Sigmoid colon (tissue), 4 donors: ENCODE results near the gene KEAP1.

Experiments
- CTCF ChIP-seq, 4 experiments: fragments of 450-650 bp in 3 of 4; fragments of 200-600 bp in 1 of 4; IDR thresholded peaks; one replicate each; pipeline ENCODE4 v1.5.1; 2016 to 2019; ENCODE audit warnings: antibody characterized with exemption in 4 of 4, mild to moderate bottlenecking in 3 of 4, moderate library complexity in 2 of 4
- EP300 ChIP-seq, 4 donors: sonication (generic); formaldehyde crosslinking; IDR thresholded peaks; one replicate each; pipeline ENCODE4 v1.6.1; 2017; ENCODE audit warnings: antibody characterized with exemption in 4 of 4
- POLR2A ChIP-seq, 2 donors: fragments of 450-650 bp; IDR thresholded peaks; one replicate each; pipeline ENCODE4 v1.6.1; 2016; ENCODE audit warnings: antibody characterized with exemption in 2 of 2, mild to moderate bottlenecking in 2 of 2, moderate library complexity in 2 of 2
- POLR2AphosphoS5 ChIP-seq, 4 donors: sonication (generic); formaldehyde crosslinking; IDR thresholded peaks; one replicate each; pipeline ENCODE4 v1.6.1; 2017; ENCODE audit warnings: antibody characterized with exemption in 4 of 4

DNA sequence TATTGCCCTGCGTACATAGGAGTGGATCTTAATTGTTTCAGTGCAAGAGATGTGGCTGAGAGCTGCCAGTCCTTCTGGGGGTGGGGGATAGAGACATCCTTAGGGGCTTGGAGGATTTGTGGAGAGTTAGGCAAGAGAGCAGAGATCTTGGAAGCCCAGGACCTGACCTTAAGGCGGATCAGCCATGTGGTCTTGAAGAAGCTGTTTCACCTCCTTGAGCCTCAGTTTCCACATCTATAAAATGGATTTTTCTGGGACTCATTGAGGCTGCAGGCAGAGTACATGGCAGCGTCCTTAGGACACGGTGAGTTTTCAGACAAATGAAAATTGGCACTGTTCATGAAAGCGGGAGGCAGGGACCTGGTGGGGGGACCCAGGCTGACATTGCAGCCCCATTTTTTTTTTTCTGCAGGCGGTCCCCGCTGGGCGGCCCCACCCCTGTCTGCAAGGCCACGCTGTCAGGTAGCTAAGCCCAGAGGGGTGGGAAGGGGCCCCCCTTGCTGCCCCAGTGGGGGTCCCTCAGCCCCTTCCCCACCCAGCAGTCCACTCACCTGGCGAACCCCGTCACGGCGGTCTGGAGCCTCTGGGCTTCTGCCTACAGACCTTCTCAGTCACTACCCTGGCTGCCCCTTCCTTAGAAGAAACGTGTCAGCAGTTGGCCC is 52.8 kb downstream of the KEAP1 start:
- TF ChIP-seq CTCF (IDR thresholded peaks at IDR 0.05) = no peak
- no peak for TF ChIP-seq POLR2A (IDR thresholded peaks at IDR 0.05)
- no peak for TF ChIP-seq POLR2AphosphoS5 (IDR thresholded peaks at IDR 0.05)
- no peak for TF ChIP-seq EP300 (IDR thresholded peaks at IDR 0.05)
